Hepatocyte (in vitro differentiated cells): ENCODE data around the gene TMEM141. TPM values are rescaled to one million over a fixed set of nuclear protein-coding genes. Genes with fewer than 3 reads are reported as not detected.
"Not testable (repeated sequence)": the region's sequence is repeated elsewhere in the genome, so short reads cannot be mapped to it uniquely, and the experiment has no call there.

Source experiments
- DNase-seq: peaks from one replicate; pipeline ENCODE4 v3.0.0-alpha.2; 2016; ENCODE audit warnings: low spot score
- H2AFZ ChIP-seq: fragments of 200-600 bp; sonication (generic); 2 replicates; pipeline ENCODE4 v1.6.0; 2016; ENCODE audit warnings: antibody characterized with exemption, mild to moderate bottlenecking
- H3K27ac ChIP-seq: fragments of 200-600 bp; sonication (generic); 2 replicates; pipeline ENCODE4 v1.5.1; 2016; ENCODE audit warnings: mild to moderate bottlenecking
- H3K27me3 ChIP-seq: fragments of 200-600 bp; sonication (generic); 2 replicates; pipeline ENCODE4 v1.6.1; 2016
- H3K36me3 ChIP-seq: fragments of 200-600 bp; sonication (generic); replicated peaks from 2 replicates; pipeline ENCODE4 v1.5.1; 2016; ENCODE audit warnings: low read depth; ENCODE audit not compliant: insufficient read depth
- H3K4me1 ChIP-seq: fragments of 200-600 bp; sonication (generic); 2 replicates; pipeline ENCODE4 v1.5.1; 2016; ENCODE audit warnings: mild to moderate bottlenecking, moderate library complexity; ENCODE audit not compliant: insufficient read depth
- H3K4me2 ChIP-seq: fragments of 200-600 bp; sonication (generic); 2 replicates; pipeline ENCODE4 v1.6.0; 2016
- H3K4me3 ChIP-seq: fragments of 200-600 bp; sonication (generic); 2 replicates; pipeline ENCODE4 v1.5.1; 2016; ENCODE audit warnings: mild to moderate bottlenecking
- H3K79me2 ChIP-seq: fragments of 200-600 bp; sonication (generic); 2 replicates; pipeline ENCODE4 v1.6.0; 2017; ENCODE audit warnings: mild to moderate bottlenecking
- H3K9me2 ChIP-seq: fragments of 200-600 bp; sonication (generic); replicated peaks from 2 replicates; pipeline ENCODE4 v1.6.0; 2017; ENCODE audit warnings: mild to moderate bottlenecking; ENCODE audit not compliant: insufficient read depth
- H3K9me3 ChIP-seq: fragments of 200-600 bp; sonication (generic); 2 replicates; pipeline ENCODE4 v1.5.1; 2016; ENCODE audit warnings: low read depth, mild to moderate bottlenecking
- H4K20me1 ChIP-seq: fragments of 200-600 bp; sonication (generic); 2 replicates; pipeline ENCODE4 v1.6.0; 2016; ENCODE audit warnings: mild to moderate bottlenecking; ENCODE audit not compliant: insufficient read depth, poor library complexity, severe bottlenecking
- CTCF ChIP-seq: fragments of 200-600 bp; sonication (generic); IDR thresholded peaks from 2 replicates; pipeline ENCODE4 v1.5.1; 2016; ENCODE audit warnings: antibody characterized with exemption, mild to moderate bottlenecking; ENCODE audit not compliant: poor library complexity
- EZH2 ChIP-seq: fragments of 200-600 bp; sonication (generic); IDR thresholded peaks from 2 replicates; pipeline ENCODE4 v1.6.1; 2016; ENCODE audit warnings: antibody characterized with exemption, mild to moderate bottlenecking, borderline replicate concordance
- EZH2phosphoT487 ChIP-seq: fragments of 200-600 bp; sonication (generic); IDR thresholded peaks from one replicate; pipeline ENCODE4 v1.6.1; 2018; ENCODE audit warnings: antibody characterized with exemption, mild to moderate bottlenecking, low read depth, moderate library complexity; ENCODE audit not compliant: unreplicated experiment, severe bottlenecking
- WGBS: methylation state at CpG from one replicate; pipeline ENCODE4 v1.1.6; 2016; ENCODE audit warnings: low lambda C conversion rate; ENCODE audit errors: missing lambda C conversion rate; 5-methylcytosine and 5-hydroxymethylcytosine counted together
- polyA plus RNA-seq: library from polyadenylated mRNA; unstranded; fragments of >200 nt; fragmentation: Nextera tagmentation; extraction: Ambion mirVana; gene quantifications from 2 replicates; pipeline ENCODE4 v1.2.1, GENCODE V29; 2016
- total RNA-seq: library from RNA; depleted of rRNA; stranded (reverse); fragments of >200 nt; gene quantifications from 2 replicates; pipeline ENCODE4 v1.2.3, GENCODE V29; 2014

The TMEM141 gene
- total and polyA plus RNA-seq, 2 experiments from 2014 or later = 230 to 385 TPM

- Histone ChIP-seq H3K27me3 (no peaks in the 10 kb centered on the region), H3K27ac (no peak overlapping the region), H3K79me2 (no peaks in the 10 kb centered on the region), H3K9me2 (no peaks in the 10 kb centered on the region), H2AFZ (no peak overlapping the region), H3K36me3 (no peaks in the 10 kb centered on the region), H3K4me3 (no peak overlapping the region), H3K4me1 (no peaks in the 10 kb centered on the region), H3K9me3 (no peaks in the 10 kb centered on the region), H4K20me1 (no peaks in the 10 kb centered on the region), H3K4me2 (no peak overlapping the region)
- TF ChIP-seq CTCF = no peak
- no peak for TF ChIP-seq EZH2
- TF ChIP-seq EZH2phosphoT487 = no peak
- no peak for DNase-seq
- WGBS = 92% methylated on average over 22 of the region's 24 CpGs
Measured at GRCh38 chr9:136754626-136755301, 36.4 kb upstream of the TMEM141 start.

GRCh38 chr9:136755302-136756133, 35.6 kb upstream of the TMEM141 start:
- not testable (repeated sequence) for H4K20me1 ChIP-seq, H3K4me2 ChIP-seq, H3K27me3 ChIP-seq, H2AFZ ChIP-seq, DNase-seq, H3K9me3 ChIP-seq, H3K4me3 ChIP-seq, H3K4me1 ChIP-seq, H3K36me3 ChIP-seq, H3K27ac ChIP-seq, H3K9me2 ChIP-seq, H3K79me2 ChIP-seq
- 97% methylated on average over 22 of the region's 22 CpGs for WGBS

GRCh38 chr9:136756134-136756438, 35.1 kb upstream of the TMEM141 start:
- Histone ChIP-seq H3K27me3 (no peaks in the 10 kb centered on the region), H2AFZ (no peak overlapping the region), H4K20me1 (no peaks in the 10 kb centered on the region), H3K79me2 (no peaks in the 10 kb centered on the region), H3K4me3 (no peak overlapping the region), H3K36me3 (no peaks in the 10 kb centered on the region), H3K4me1 (no peaks in the 10 kb centered on the region), H3K27ac (no peak overlapping the region), H3K4me2 (no peak overlapping the region), H3K9me3 (no peaks in the 10 kb centered on the region), H3K9me2 (no peaks in the 10 kb centered on the region)
- no peak for DNase-seq
- TF ChIP-seq CTCF = no peak
- no peak for TF ChIP-seq EZH2phosphoT487
- no peak for TF ChIP-seq EZH2
- 100% methylated on average over 4 of the region's 4 CpGs for WGBS

- Histone ChIP-seq H4K20me1 (no peaks in the 10 kb centered on the region), H3K79me2 (no peaks in the 10 kb centered on the region), H2AFZ (no peak overlapping the region), H3K27ac (no peak overlapping the region), H3K36me3 (no peaks in the 10 kb centered on the region), H3K27me3 (no peaks in the 10 kb centered on the region), H3K4me2 (no peak overlapping the region), H3K4me3 (no peak overlapping the region), H3K9me3 (no peaks in the 10 kb centered on the region), H3K9me2 (no peaks in the 10 kb centered on the region), H3K4me1 (no peaks in the 10 kb centered on the region)
- DNase-seq = no peak
- 92% methylated on average over 18 of the region's 18 CpGs for WGBS
- TF ChIP-seq EZH2phosphoT487 = no peak
- TF ChIP-seq EZH2 = no peak
- TF ChIP-seq CTCF = no peak
Measured at GRCh38 chr9:136756836-136757235, 34.3 kb upstream of the TMEM141 start.
